HG02840 (cell line): Measurements from ENCODE around the gene ZNF225.
"Not testable (repeated sequence)": the region's sequence is repeated elsewhere in the genome, so short reads cannot be mapped to it uniquely, and the experiment has no call there.

Experiments used
- ATAC-seq: cut with Tn5 transposase; IDR thresholded peaks from one replicate; pipeline ENCODE4 v1.9.1; 2021; ENCODE audit warnings: mild to moderate bottlenecking, moderate library complexity, moderate number of reproducible peaks; ENCODE audit not compliant: unreplicated experiment, low FRiP score

The ZNF225 gene

DNA sequence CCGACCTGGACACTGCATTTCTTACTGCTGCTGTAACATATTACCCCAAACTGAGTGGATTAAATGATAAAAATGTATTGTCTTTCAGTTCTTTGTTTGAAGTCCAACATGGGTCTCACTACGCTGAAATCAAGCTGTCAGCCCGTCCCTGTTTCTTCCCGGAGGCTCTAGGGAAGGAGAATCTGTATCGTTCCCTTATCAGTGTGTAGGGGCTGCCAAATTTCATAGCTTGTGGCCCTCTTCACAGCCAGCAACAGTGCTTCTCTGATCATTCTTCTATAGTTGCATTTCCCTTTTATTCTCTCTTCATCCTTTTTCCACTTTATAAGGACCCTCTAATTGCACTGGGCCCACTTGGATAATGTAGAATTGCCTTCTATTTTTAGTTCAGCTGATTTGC, 38.3 kb downstream of the ZNF225 start:
- no peak for ATAC-seq

DNA sequence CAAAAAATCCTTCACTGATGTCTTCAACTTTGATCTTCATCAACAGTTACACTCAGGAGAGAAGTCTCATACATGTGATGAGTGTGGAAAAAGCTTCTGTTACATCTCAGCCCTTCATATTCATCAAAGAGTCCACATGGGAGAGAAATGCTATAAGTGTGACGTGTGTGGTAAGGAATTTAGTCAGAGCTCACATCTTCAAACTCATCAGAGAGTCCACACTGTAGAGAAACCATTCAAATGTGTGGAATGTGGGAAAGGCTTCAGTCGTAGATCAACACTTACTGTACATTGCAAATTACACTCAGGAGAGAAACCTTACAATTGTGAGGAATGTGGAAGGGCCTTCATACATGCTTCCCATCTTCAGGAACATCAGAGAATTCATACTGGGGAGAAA, 43.3 kb downstream of the ZNF225 start:
- no peak for ATAC-seq

DNA sequence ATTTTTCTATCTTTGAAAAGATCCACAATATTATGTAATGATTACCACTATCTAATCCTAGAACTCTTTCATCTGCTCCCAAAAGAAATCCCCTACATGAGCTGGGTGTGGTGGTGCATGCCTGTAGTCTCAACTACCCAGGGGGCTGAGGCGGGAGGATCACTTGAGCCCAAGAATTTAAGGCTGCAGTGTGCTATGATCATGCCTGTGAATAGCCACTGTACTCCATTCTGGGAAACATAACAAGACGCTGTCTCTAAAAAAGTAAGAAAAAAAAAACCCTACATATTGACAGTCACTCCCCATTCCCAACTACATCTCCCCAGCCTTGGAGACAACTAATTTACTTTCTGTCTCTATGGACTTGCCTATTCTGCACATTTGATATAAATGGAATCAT, 50.6 kb downstream of the ZNF225 start:
- no peak for ATAC-seq

DNA sequence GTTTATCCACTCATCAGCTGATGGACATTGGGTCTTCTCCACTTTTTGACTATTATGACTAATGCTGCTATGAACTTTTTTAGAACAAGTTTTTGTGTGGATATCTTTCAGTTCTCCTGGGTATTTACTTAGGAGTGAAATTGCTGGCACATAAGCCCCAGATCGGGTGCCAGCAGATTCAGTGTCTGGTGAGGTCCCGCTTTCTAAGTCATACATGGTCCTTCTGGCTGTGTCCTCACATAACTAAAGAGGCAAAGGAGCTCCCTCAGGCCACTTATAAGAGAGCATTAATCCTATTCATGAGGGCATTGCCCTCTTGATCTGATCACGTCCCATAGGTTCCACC, 51.1 kb downstream of the ZNF225 start:
- no peak for ATAC-seq

DNA sequence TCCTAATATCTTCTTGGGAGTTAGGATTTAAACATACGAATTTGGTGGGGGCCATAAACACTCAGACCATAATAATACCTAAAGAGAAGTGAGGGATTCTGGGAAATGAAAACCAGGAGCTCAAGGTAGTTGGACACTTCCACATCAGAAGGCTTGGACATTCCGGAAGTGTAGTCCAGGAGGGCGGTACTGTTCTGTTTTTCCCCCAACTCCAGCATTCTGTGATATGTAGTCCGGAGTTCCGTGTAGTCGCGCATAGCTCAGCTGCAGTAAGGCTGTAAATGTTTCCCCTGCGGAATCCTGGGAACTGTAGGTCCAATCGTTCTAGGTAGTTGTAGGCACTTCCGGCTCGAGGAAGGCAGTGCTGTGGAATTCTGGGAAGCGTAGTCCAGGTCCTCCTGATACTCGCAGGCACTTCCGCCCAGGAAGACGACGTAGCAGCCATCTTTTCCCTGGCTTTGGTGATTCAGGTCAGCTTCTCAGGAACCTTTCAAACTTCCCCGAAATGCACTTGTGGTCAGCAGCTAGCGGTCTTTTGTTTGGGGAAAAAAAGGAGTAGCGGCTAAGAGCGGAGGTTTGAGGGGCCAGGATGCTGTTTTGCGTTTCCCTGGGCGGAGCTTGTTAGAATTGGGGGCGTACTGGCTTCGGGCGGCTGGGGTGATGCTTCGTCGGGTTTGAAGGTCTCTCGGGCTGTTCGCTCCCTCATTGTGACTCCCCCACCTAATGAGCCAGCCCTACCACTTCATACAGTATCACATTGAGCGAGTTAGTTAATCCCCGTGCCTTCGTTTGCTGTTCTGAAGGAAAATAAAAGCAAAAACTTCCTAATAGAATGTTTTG, 51.7 kb downstream of the ZNF225 start, which contains the start of gene ZNF226:
TSS of gene ZNF226 (plus strand) at position 428 of the 840 bp plus-strand sequence. CDS start 4,981 bp downstream, outside the sequence.
- peak; percentile 86 for ATAC-seq

DNA sequence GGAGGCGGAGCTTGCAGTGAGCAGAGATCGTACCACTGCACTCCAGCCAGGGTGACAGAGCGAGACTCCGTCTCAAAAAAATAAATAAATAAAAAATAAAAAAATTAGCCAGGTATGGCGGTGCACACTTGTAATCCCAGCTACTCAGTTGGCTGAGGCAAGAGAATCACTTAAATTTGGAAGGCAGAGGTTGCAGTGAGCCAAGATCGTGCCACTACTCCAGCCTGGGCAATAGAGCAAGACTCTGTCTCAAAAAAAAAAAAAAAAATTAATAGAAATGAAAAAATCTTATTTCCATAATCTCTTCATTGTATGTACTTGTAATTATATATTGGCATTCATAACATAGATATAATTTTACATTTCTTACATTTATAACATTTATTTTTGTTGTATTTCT, 57.5 kb downstream of the ZNF225 start:
- not testable (repeated sequence) for ATAC-seq

DNA sequence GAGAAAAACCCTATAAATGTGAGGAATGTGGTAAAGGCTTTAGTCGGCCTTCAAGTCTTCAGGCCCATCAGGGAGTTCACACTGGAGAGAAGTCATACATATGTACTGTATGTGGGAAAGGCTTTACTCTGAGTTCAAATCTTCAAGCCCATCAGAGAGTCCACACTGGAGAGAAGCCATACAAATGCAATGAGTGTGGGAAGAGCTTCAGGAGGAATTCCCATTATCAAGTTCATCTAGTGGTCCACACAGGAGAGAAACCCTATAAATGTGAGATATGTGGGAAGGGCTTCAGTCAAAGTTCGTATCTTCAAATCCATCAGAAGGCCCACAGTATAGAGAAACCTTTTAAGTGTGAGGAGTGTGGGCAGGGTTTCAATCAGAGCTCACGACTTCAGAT, 63.4 kb downstream of the ZNF225 start:
- no peak for ATAC-seq

DNA sequence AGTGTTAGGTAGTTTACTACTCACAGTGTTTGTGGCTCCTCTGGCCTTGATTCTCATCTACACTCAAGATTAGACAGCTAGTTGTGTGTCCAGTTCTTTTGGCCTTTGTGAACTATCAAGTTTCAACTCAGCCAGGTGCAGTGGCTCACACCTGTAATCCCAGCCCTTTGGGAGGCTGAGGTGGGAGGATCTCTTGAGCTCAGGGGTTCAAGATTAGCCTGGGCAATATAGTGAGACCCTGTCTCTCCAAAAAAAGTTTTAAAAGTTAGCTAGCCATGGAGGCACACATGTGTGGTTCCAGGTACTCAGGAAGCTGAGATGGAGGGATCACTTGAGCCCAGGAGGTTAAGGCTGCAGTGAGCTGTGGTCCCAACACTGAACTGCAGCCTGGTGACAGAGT, 67.8 kb downstream of the ZNF225 start:
- ATAC-seq: no peak

DNA sequence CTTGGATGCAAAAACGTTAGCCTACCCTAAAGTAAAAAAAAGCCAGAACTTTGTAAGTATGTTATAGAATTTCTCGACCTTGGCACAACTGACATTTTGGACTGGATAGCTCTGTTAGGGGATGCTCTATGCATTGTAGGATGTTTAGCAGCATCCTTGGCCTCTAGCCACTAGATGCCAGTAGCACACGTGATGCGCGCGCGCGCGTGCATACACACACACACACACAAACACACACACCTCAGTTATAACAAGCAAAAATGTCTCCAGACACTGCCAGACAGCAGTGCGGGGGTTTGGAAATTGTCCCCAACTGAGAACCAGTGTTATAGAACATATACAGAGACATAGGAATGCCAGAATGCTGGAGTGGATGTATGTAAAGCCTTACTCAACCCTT, 68.9 kb downstream of the ZNF225 start:
- no peak for ATAC-seq
